ENCODE measurements around the gene TSPAN5.

Gene TSPAN5

DNA sequence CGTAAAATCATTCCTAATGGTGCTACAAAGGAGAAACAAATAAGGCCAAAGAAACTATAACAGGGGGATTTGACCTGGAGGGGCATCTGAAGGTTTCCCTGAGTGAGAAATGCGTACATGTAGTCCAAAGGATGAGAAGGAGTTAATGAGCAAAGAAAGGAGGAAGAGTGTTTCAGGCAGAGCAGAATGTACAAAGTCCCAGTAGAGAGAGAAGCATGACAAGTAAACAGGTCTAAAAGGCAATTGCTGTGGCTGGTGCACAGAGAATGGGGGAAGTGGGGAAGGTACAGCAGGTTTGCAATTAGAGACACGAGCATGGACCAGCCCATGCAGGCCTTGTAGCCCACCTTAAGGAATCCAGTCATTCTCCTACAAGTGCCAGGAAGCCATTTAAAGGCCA lies 145.5 kb downstream of the TSPAN5 start:
- TF ChIP-seq, protein P1, sequence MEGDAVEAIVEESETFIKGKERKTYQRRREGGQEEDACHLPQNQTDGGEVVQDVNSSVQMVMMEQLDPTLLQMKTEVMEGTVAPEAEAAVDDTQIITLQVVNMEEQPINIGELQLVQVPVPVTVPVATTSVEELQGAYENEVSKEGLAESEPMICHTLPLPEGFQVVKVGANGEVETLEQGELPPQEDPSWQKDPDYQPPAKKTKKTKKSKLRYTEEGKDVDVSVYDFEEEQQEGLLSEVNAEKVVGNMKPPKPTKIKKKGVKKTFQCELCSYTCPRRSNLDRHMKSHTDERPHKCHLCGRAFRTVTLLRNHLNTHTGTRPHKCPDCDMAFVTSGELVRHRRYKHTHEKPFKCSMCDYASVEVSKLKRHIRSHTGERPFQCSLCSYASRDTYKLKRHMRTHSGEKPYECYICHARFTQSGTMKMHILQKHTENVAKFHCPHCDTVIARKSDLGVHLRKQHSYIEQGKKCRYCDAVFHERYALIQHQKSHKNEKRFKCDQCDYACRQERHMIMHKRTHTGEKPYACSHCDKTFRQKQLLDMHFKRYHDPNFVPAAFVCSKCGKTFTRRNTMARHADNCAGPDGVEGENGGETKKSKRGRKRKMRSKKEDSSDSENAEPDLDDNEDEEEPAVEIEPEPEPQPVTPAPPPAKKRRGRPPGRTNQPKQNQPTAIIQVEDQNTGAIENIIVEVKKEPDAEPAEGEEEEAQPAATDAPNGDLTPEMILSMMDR (IDR thresholded peaks at IDR 0.05; ENCODE audit: insufficient read depth, low read depth, low read length, missing control alignments), result no peak
- no peak overlapping the region for H3K4me3 ChIP-seq (ENCODE audit: low read depth, low read length)
- DNase-seq (ENCODE audit: low read depth), result no peak

DNA sequence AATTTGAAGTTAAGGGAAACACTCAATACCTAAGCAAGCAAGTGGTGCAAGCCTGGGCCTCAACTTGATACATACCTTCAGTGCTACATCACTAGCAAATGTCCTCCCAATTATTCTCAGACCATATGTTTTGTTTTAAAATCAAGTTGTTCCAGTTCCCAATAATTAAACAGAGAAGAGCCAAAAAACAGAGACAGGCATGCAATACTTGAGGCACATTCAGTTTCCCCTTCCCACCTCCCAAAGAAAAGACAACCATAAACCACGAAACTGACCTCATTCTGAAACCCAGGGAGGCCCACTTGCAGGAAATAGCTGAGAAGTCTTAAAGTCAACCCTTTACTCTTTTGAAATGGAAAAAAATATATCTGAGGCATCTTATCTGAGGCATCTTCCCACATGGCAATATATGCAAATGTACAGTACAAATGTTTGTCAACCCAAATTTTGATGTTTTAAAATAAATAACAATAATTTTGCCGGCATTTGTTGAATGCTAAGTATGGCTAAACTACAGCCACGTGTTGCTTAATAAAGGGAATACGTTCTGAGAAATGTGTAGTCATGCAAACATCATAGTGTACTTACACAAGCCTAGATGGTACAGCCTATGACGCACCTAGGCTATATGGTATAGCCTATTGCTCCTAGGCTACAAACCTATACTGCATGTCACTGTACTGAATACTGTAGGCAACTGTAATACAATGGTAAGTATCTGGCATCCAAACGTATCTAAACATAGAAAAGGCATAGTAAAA lies 147.5 kb downstream of the TSPAN5 start:
- TF ChIP-seq, protein P1 (IDR thresholded peaks at IDR 0.05; ENCODE audit: insufficient read depth, low read depth, low read length, missing control alignments), result no peak
- H3K4me3 ChIP-seq (ENCODE audit: low read depth, low read length), result no peak overlapping the region
- DNase-seq (ENCODE audit: low read depth), result no peak

DNA sequence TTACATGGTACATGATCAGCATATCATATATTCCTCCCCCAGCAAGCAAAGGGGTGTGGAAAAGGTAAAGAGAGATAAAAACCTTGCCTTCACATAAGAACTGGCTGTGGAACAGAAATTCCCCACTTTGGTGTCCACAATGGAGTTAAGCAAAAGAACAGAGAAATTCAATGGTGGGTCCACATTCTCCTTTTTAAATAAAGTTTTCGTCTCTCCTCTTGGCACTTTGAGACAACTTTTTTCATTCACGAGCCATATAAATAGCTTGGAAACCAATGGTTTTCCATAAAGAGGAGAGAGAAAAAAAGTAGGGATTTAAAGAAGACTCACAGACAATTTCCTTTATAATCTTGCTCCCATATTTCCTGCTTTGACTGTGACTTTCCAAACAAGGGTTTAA lies 148.1 kb downstream of the TSPAN5 start:
- TF ChIP-seq, protein P1 (IDR thresholded peaks at IDR 0.05; ENCODE audit: insufficient read depth, low read depth, low read length, missing control alignments), result no peak
- no peak overlapping the region for H3K4me3 ChIP-seq (ENCODE audit: low read depth, low read length)
- no peak for DNase-seq (ENCODE audit: low read depth)

DNA sequence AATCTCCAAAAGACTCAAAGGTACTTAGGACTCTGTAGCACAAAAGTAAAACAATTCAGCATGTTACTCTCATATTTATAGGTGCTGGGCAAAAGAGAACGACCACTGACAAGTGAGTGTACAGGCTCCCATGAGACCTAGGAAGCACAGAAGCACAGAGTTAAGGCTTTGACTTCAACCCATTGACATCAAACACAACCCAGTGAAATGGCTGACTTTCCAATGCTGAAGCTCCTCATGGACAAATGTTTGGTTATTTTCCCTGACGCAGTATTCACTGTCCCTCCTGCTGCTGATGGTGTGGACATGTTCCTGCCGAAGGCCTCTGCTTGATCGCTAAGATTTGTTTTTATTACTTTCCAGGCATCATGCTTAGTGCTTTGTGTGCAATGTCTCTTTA lies 148.7 kb downstream of the TSPAN5 start:
- H3K4me3 ChIP-seq (ENCODE audit: low read depth, low read length), result no peak overlapping the region
- TF ChIP-seq, protein P1 (IDR thresholded peaks at IDR 0.05; ENCODE audit: insufficient read depth, low read depth, low read length, missing control alignments), result no peak
- DNase-seq (ENCODE audit: low read depth), result no peak

DNA sequence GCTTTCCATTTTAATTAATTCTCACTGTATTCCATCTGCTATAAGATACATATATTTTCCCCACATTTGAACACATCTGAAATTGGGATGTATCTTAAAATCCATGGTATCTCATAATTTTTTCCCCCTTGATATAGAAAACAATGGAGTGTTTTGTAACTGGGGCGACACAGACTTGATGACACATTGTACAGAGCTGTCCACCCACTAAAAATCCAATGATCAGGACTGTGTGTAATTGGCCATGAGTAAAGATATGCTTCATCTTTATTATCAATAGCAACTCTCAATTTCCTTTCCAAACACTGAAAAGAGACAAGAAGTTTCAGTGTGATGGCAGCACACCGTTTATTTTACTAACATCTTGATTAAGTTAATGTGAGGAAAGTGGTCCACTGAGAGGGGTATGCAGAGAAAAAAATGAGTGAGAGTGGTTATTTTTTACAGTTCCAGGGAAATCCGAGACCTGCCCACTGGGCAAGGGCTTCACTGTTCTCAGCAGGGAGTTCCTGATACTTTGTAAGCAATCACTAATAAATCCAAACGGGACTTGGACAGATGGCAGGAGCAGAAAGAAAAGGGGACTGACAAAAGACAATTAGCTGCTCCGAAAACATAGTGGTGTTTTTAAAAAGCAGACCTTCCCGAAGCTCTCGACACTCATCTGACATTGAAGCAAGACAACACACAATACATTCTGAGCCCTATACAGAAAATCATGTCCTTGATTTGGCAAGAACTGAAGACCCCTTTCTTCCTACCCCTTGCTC lies 149.4 kb downstream of the TSPAN5 start:
- TF ChIP-seq, protein P1 (IDR thresholded peaks at IDR 0.05; ENCODE audit: insufficient read depth, low read depth, low read length, missing control alignments), result no peak
- DNase-seq (ENCODE audit: low read depth), result no peak
- H3K4me3 ChIP-seq (ENCODE audit: low read depth, low read length), result no peak overlapping the region

DNA sequence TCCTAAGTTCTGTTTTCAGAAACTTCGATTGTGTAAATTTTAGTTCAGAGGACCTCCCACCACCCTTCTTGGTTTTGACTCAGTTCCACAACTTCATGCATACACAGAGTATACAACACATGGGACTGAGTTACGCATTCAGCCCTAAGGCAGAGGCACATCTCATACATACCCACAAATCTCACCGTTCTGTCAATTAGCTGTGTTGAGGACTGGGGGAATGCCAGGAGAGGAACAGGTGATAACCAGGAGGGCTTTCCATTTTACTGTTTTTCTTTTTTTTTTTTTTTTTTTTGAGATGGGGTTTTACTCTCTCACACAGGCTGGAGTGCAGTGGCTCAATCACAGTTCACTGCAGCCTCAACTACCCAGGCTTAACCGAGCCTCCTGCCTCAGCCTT lies 150.2 kb downstream of the TSPAN5 start:
- TF ChIP-seq, protein P1 (IDR thresholded peaks at IDR 0.05; ENCODE audit: insufficient read depth, low read depth, low read length, missing control alignments), result no peak
- no peak for DNase-seq (ENCODE audit: low read depth)
- no peak overlapping the region for H3K4me3 ChIP-seq (ENCODE audit: low read depth, low read length)

Data from GM12865 (cell line).